ENCODE measurements around the gene STRIT1.

The STRIT1 gene

GRCh38 chr3:155293516-155293915 is at the start of gene STRIT1:
Gene STRIT1, minus strand, starts transcription at chr3:155293683.
- DNase-seq (ENCODE audit: low read depth) = no peak

- no peak for DNase-seq (ENCODE audit: low read depth)
Observed at GRCh38 chr3:155342344-155342743, 48.9 kb upstream of the STRIT1 start.

GRCh38 chr3:155339052-155339451 is 45.6 kb upstream of the STRIT1 start:
- no peak for DNase-seq (ENCODE audit: low read depth)

- DNase-seq (ENCODE audit: low read depth) = no peak
Observed at GRCh38 chr3:155335724-155336354, 42.4 kb upstream of the STRIT1 start.

- no peak for DNase-seq (ENCODE audit: low read depth)
Observed at GRCh38 chr3:155334914-155335723, 41.6 kb upstream of the STRIT1 start.

- no peak for DNase-seq (ENCODE audit: low read depth)
Observed at GRCh38 chr3:155334215-155334913, 40.9 kb upstream of the STRIT1 start.

GRCh38 chr3:155332716-155333115 is 39.2 kb upstream of the STRIT1 start:
- no peak for DNase-seq (ENCODE audit: low read depth)

- DNase-seq (ENCODE audit: low read depth) = no peak
Observed at GRCh38 chr3:155331078-155331477, 37.6 kb upstream of the STRIT1 start.

- no peak for DNase-seq (ENCODE audit: low read depth)
Observed at GRCh38 chr3:155330370-155330769, 36.9 kb upstream of the STRIT1 start.

- DNase-seq (ENCODE audit: low read depth) = no peak
Observed at GRCh38 chr3:155329513-155330048, 36.1 kb upstream of the STRIT1 start.

- DNase-seq (ENCODE audit: low read depth) = no peak
Observed at GRCh38 chr3:155327871-155328270, 34.4 kb upstream of the STRIT1 start.

GRCh38 chr3:155327430-155327829 is 33.9 kb upstream of the STRIT1 start:
- no peak for DNase-seq (ENCODE audit: low read depth)

GRCh38 chr3:155326901-155327300 is 33.4 kb upstream of the STRIT1 start:
- no peak for DNase-seq (ENCODE audit: low read depth)

- DNase-seq (ENCODE audit: low read depth) = no peak
Observed at GRCh38 chr3:155326244-155326643, 32.8 kb upstream of the STRIT1 start.

GRCh38 chr3:155325263-155325835 is 31.9 kb upstream of the STRIT1 start:
- DNase-seq (ENCODE audit: low read depth) = no peak

- no peak for DNase-seq (ENCODE audit: low read depth)
Observed at GRCh38 chr3:155323063-155323666, 29.7 kb upstream of the STRIT1 start.

- no peak for DNase-seq (ENCODE audit: low read depth)
Observed at GRCh38 chr3:155321418-155321817, 27.9 kb upstream of the STRIT1 start.

- DNase-seq (ENCODE audit: low read depth) = no peak
Observed at GRCh38 chr3:155320934-155321333, 27.5 kb upstream of the STRIT1 start.

GRCh38 chr3:155318740-155319139 is 25.3 kb upstream of the STRIT1 start:
- no peak for DNase-seq (ENCODE audit: low read depth)

- DNase-seq (ENCODE audit: low read depth) = no peak
Observed at GRCh38 chr3:155317211-155317610, 23.7 kb upstream of the STRIT1 start.

- no peak for DNase-seq (ENCODE audit: low read depth)
Observed at GRCh38 chr3:155316426-155316825, 22.9 kb upstream of the STRIT1 start.

GRCh38 chr3:155313916-155314315 is 20.4 kb upstream of the STRIT1 start:
- DNase-seq (ENCODE audit: low read depth) = no peak

All from stimulated activated CD8-positive, alpha-beta memory T cell treated with anti-CD3 and anti-CD28 coated beads, Interleukin-15, amount 100 ng/mL, for 24 hours (primary cell).